Activated effector memory CD4-positive, alpha-beta T cell treated with Interleukin-2 at 50 U/mL for 16 hours (primary cell): ENCODE data around the gene PDZD2.
"Not testable (repeated sequence)": the region's sequence is repeated elsewhere in the genome, so short reads cannot be mapped to it uniquely, and the experiment has no call there.

ENCODE experiments used
- DNase-seq: peaks from one replicate; pipeline ENCODE4 v3.0.0-alpha.2; 2020

PDZD2 gene

GRCh38 chr5:32020271-32020670 is 381.3 kb downstream of the PDZD2 start:
- no peak for DNase-seq

GRCh38 chr5:32020946-32021345 is 382.0 kb downstream of the PDZD2 start:
- no peak for DNase-seq

GRCh38 chr5:32021771-32022170 is 382.8 kb downstream of the PDZD2 start:
- DNase-seq: no peak

GRCh38 chr5:32022638-32023037 is 383.7 kb downstream of the PDZD2 start:
- no peak for DNase-seq

GRCh38 chr5:32023816-32024215 is 384.9 kb downstream of the PDZD2 start:
- DNase-seq: no peak

GRCh38 chr5:32024751-32025150 is 385.8 kb downstream of the PDZD2 start:
- DNase-seq: no peak

GRCh38 chr5:32027093-32027716 is 388.3 kb downstream of the PDZD2 start:
- no peak for DNase-seq

- no peak for DNase-seq
These were observed 389.0 kb downstream of the PDZD2 start for GRCh38 chr5:32027717-32028458.

GRCh38 chr5:32029261-32029660 is 390.3 kb downstream of the PDZD2 start:
- DNase-seq: no peak

GRCh38 chr5:32029781-32030180 is 390.9 kb downstream of the PDZD2 start:
- DNase-seq: no peak

- DNase-seq: no peak
These were observed 391.3 kb downstream of the PDZD2 start for GRCh38 chr5:32030222-32030621.

- no peak for DNase-seq
These were observed 391.8 kb downstream of the PDZD2 start for GRCh38 chr5:32030686-32031085.

GRCh38 chr5:32031089-32031488 is 392.2 kb downstream of the PDZD2 start:
- DNase-seq: no peak

- DNase-seq: no peak
These were observed 399.6 kb downstream of the PDZD2 start for GRCh38 chr5:32038523-32038922.

- not testable (repeated sequence) for DNase-seq
These were observed 400.2 kb downstream of the PDZD2 start for GRCh38 chr5:32039133-32039532.

GRCh38 chr5:32039601-32040000 is 400.7 kb downstream of the PDZD2 start:
- DNase-seq: not testable (repeated sequence)

- not testable (repeated sequence) for DNase-seq
These were observed 401.3 kb downstream of the PDZD2 start for GRCh38 chr5:32040181-32040695.

- DNase-seq: no peak
These were observed 403.6 kb downstream of the PDZD2 start for GRCh38 chr5:32042551-32042961.

- DNase-seq: no peak
These were observed 404.2 kb downstream of the PDZD2 start for GRCh38 chr5:32043105-32043504.

- DNase-seq: no peak
These were observed 405.5 kb downstream of the PDZD2 start for GRCh38 chr5:32044434-32044833.

- DNase-seq: no peak
These were observed 406.0 kb downstream of the PDZD2 start for GRCh38 chr5:32044939-32045338.

- no peak for DNase-seq
These were observed 408.1 kb downstream of the PDZD2 start for GRCh38 chr5:32047056-32047455.

- DNase-seq: no peak
These were observed 412.9 kb downstream of the PDZD2 start for GRCh38 chr5:32051796-32052195.
